Measurements from ENCODE around the gene ADAMTS10.

DNA sequence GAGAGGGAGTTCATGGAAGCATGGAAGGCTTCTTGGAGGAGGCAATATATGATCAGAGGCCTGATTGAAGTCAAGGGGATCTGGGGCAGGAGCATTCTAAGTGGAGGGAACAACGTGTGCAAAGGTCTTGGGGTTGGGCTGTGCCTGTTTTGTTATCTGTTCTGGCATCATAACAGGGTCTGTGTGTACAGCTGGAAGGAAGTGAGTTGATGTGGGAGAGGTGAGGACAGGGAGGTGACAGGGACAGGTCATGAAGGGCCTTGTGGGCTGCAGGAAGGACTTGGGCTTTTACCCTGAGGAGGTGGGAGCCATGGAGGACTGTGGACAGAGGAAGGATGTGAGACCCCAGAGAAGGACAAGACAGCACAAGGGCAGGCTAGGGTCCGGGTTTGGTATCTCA is 18.7 kb upstream of the ADAMTS10 start:
- TF ChIP-seq, protein P1, sequence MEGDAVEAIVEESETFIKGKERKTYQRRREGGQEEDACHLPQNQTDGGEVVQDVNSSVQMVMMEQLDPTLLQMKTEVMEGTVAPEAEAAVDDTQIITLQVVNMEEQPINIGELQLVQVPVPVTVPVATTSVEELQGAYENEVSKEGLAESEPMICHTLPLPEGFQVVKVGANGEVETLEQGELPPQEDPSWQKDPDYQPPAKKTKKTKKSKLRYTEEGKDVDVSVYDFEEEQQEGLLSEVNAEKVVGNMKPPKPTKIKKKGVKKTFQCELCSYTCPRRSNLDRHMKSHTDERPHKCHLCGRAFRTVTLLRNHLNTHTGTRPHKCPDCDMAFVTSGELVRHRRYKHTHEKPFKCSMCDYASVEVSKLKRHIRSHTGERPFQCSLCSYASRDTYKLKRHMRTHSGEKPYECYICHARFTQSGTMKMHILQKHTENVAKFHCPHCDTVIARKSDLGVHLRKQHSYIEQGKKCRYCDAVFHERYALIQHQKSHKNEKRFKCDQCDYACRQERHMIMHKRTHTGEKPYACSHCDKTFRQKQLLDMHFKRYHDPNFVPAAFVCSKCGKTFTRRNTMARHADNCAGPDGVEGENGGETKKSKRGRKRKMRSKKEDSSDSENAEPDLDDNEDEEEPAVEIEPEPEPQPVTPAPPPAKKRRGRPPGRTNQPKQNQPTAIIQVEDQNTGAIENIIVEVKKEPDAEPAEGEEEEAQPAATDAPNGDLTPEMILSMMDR (IDR thresholded peaks at IDR 0.05), result no peak
- TF ChIP-seq POLR2A (IDR thresholded peaks at IDR 0.05), result no peak

Measured in right lobe of liver (tissue), 4 donors.